PC-9 (cell line): ENCODE results near the gene MTG2.

ENCODE experiments used
- CTCF ChIP-seq: fragments of 200-600 bp; sonication (generic); conservative IDR thresholded peaks from 2 replicates; pipeline ENCODE4 v1.6.1; 2017; ENCODE audit warnings: mixed run types, antibody characterized with exemption, mild to moderate bottlenecking, moderate library complexity
- EZH2 ChIP-seq: fragments of 200-600 bp; sonication (generic); IDR thresholded peaks from 2 replicates; pipeline ENCODE4 v1.8.0; 2017; ENCODE audit warnings: antibody characterized with exemption, low read depth

DNA sequence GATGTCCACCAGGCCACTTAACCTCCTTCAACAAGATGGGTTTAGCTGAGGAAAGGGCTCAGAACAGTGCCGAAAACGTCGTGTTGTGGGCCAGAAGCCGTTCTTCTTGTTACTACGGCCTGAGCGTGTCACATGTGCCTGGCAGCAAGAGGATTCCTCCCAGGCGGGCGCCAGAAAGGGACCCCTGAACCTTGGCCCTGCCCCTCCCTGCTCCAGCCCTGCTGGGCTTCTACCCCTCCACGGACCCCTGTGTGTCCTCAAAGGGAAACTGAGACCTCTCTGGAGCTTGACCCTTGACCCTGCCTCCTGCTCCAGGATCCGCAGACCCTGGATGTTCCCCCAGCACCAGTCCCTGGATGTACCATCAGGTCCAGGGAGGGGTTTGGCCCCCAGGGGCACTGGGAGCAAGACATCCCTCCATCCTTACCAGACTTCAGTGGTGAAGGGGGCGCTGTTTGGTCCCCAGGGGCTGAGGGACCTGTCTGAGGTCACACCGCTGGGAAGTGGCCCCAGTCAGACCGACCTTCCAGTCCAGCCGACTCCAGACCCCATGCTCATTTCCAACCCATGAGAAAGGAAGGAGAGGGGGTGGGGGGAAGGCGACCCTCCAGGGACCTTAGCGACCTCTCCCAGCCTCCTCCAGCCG lies 27.1 kb downstream of the MTG2 start:
- no peak for TF ChIP-seq CTCF
- TF ChIP-seq EZH2: no peak
